Nephron progenitor cell (in vitro differentiated cells): ENCODE measurements around the gene MCCC1.

Experiments
- DNase-seq: peaks from one replicate; pipeline ENCODE4 v3.0.0; 2021
- H3K27ac Mint-ChIP-seq: 2 replicates; pipeline ENCODE4 v1.8.0; 2021; ENCODE audit warnings: mild to moderate bottlenecking, moderate library complexity, mixed read lengths
- H3K27me3 Mint-ChIP-seq: 2 replicates; pipeline ENCODE4 v1.8.0; 2021; ENCODE audit warnings: mild to moderate bottlenecking, low read depth, mixed read lengths; ENCODE audit not compliant: poor library complexity
- H3K36me3 Mint-ChIP-seq: 2 replicates; pipeline ENCODE4 v1.8.0; 2021; ENCODE audit warnings: low read depth, mixed read lengths
- H3K4me1 Mint-ChIP-seq: 2 replicates; pipeline ENCODE4 v1.8.0; 2021; ENCODE audit warnings: mixed read lengths
- H3K4me3 Mint-ChIP-seq: 2 replicates; pipeline ENCODE4 v1.8.0; 2021; ENCODE audit warnings: mild to moderate bottlenecking, moderate library complexity, mixed read lengths
- H3K9me3 Mint-ChIP-seq: 2 replicates; pipeline ENCODE4 v1.8.0; 2021; ENCODE audit warnings: mild to moderate bottlenecking, moderate library complexity, mixed read lengths
- CTCF ChIP-seq: fragments of 200-600 bp; sonication (generic); IDR thresholded peaks from 2 replicates; pipeline ENCODE4 v1.5.0; 2021; ENCODE audit warnings: antibody characterized with exemption

The MCCC1 gene

GRCh38 chr3:183131735-183132134, 32.4 kb upstream of the MCCC1 start:
- H3K27me3 Mint-ChIP-seq = peaks cover 25% of the 10 kb centered on the region
- no peak overlapping the region for H3K27ac Mint-ChIP-seq
- TF ChIP-seq CTCF = no peak
- no peak overlapping the region for H3K4me3 Mint-ChIP-seq
- no peak for DNase-seq
- H3K4me1 Mint-ChIP-seq = no peaks in the 10 kb centered on the region
- no peaks in the 10 kb centered on the region for H3K36me3 Mint-ChIP-seq
- H3K9me3 Mint-ChIP-seq = peaks cover 24% of the 10 kb centered on the region

- H3K4me1 Mint-ChIP-seq = no peaks in the 10 kb centered on the region
- H3K4me3 Mint-ChIP-seq = no peak overlapping the region
- H3K36me3 Mint-ChIP-seq = no peaks in the 10 kb centered on the region
- H3K27ac Mint-ChIP-seq = no peak overlapping the region
- no peak for DNase-seq
- H3K9me3 Mint-ChIP-seq = peaks cover 24% of the 10 kb centered on the region
- TF ChIP-seq CTCF = no peak
- H3K27me3 Mint-ChIP-seq = peaks cover 25% of the 10 kb centered on the region
These were observed 32.0 kb upstream of the MCCC1 start for GRCh38 chr3:183131186-183131725.

- DNase-seq = no peak
- no peaks in the 10 kb centered on the region for H3K36me3 Mint-ChIP-seq
These were observed 29.9 kb upstream of the MCCC1 start for GRCh38 chr3:183129243-183129642.

GRCh38 chr3:183128709-183129108, 29.4 kb upstream of the MCCC1 start:
- Mint-ChIP-seq H3K36me3 (no peaks in the 10 kb centered on the region), H3K4me3 (no peak overlapping the region), H3K4me1 (no peaks in the 10 kb centered on the region), H3K27me3 (peaks cover 21% of the 10 kb centered on the region), H3K9me3 (peaks cover 24% of the 10 kb centered on the region), H3K27ac (no peak overlapping the region)
- DNase-seq = no peak
- TF ChIP-seq CTCF = no peak

More at GRCh38 chr3:183129243-183129642, 29.9 kb upstream of the MCCC1 start:
- Mint-ChIP-seq H3K4me3 (no peak overlapping the region), H3K27me3 (peaks cover 27% of the 10 kb centered on the region), H3K9me3 (peaks cover 24% of the 10 kb centered on the region), H3K4me1 (no peaks in the 10 kb centered on the region), H3K27ac (no peak overlapping the region)
- no peak for TF ChIP-seq CTCF

GRCh38 chr3:183123891-183124290, 24.6 kb upstream of the MCCC1 start:
- H3K27ac Mint-ChIP-seq = no peak overlapping the region
- no peaks in the 10 kb centered on the region for H3K36me3 Mint-ChIP-seq
- TF ChIP-seq CTCF = no peak
- H3K27me3 Mint-ChIP-seq = peaks cover 36% of the 10 kb centered on the region
- no peak overlapping the region for H3K4me3 Mint-ChIP-seq
- H3K4me1 Mint-ChIP-seq = no peaks in the 10 kb centered on the region
- DNase-seq = no peak
- peaks cover 10% of the 10 kb centered on the region for H3K9me3 Mint-ChIP-seq

- no peak overlapping the region for H3K4me3 Mint-ChIP-seq
- peak; percentile 86 for TF ChIP-seq CTCF
- no peak for DNase-seq
- no peak overlapping the region for H3K27ac Mint-ChIP-seq
- no peaks in the 10 kb centered on the region for H3K36me3 Mint-ChIP-seq
- no peaks in the 10 kb centered on the region for H3K4me1 Mint-ChIP-seq
- H3K27me3 Mint-ChIP-seq = peaks cover 51% of the 10 kb centered on the region
- H3K9me3 Mint-ChIP-seq = no peaks in the 10 kb centered on the region
These were observed 23.1 kb upstream of the MCCC1 start for GRCh38 chr3:183122257-183122932.
